GM21529 (cell line): ENCODE measurements around the gene CCPG1.

Experiments used
- ATAC-seq: cut with Tn5 transposase; IDR thresholded peaks from one replicate; pipeline ENCODE4 v1.9.1; 2021; ENCODE audit not compliant: unreplicated experiment

Gene CCPG1

GRCh38 chr15:55383687-55384086 is 24.5 kb downstream of the CCPG1 start:
- no peak for ATAC-seq

- ATAC-seq, result no peak
These were observed 26.6 kb downstream of the CCPG1 start for GRCh38 chr15:55381595-55381994.

GRCh38 chr15:55379095-55379494 is 29.1 kb downstream of the CCPG1 start:
- no peak for ATAC-seq

GRCh38 chr15:55372701-55373440 is 35.3 kb downstream of the CCPG1 start:
- peak; percentile 67 for ATAC-seq

- no peak for ATAC-seq
These were observed 41.2 kb downstream of the CCPG1 start for GRCh38 chr15:55366981-55367380.

GRCh38 chr15:55362641-55363040 is 45.5 kb downstream of the CCPG1 start:
- no peak for ATAC-seq

GRCh38 chr15:55361048-55361447 is 47.1 kb downstream of the CCPG1 start:
- ATAC-seq, result no peak

- ATAC-seq, result no peak
These were observed 47.9 kb downstream of the CCPG1 start for GRCh38 chr15:55360256-55360655.

GRCh38 chr15:55358471-55358870 is 49.7 kb downstream of the CCPG1 start:
- no peak for ATAC-seq

GRCh38 chr15:55357774-55358173 is 50.4 kb downstream of the CCPG1 start:
- no peak for ATAC-seq

GRCh38 chr15:55356985-55357585 is 51.1 kb downstream of the CCPG1 start:
- ATAC-seq, result no peak

GRCh38 chr15:55353025-55353424 is 55.1 kb downstream of the CCPG1 start:
- no peak for ATAC-seq

- ATAC-seq, result no peak
These were observed 58.9 kb downstream of the CCPG1 start for GRCh38 chr15:55349282-55349681.

- ATAC-seq, result no peak
These were observed 59.8 kb downstream of the CCPG1 start for GRCh38 chr15:55348281-55348778.

GRCh38 chr15:55344206-55344605 is 64.0 kb downstream of the CCPG1 start:
- ATAC-seq, result no peak

GRCh38 chr15:55343168-55343567 is 65.0 kb downstream of the CCPG1 start:
- ATAC-seq, result no peak

- no peak for ATAC-seq
These were observed 71.0 kb downstream of the CCPG1 start for GRCh38 chr15:55337160-55337559.

- ATAC-seq, result no peak
These were observed 73.2 kb downstream of the CCPG1 start for GRCh38 chr15:55334997-55335396.

GRCh38 chr15:55334371-55334770 is 73.8 kb downstream of the CCPG1 start:
- ATAC-seq, result no peak

- ATAC-seq, result no peak
These were observed 80.8 kb downstream of the CCPG1 start for GRCh38 chr15:55327387-55327786.

- ATAC-seq, result no peak
These were observed 85.7 kb downstream of the CCPG1 start for GRCh38 chr15:55322467-55322866.

- ATAC-seq, result no peak
These were observed 87.2 kb downstream of the CCPG1 start for GRCh38 chr15:55320963-55321362.

- no peak for ATAC-seq
These were observed 88.0 kb downstream of the CCPG1 start for GRCh38 chr15:55320238-55320550.
